CD8-positive, alpha-beta memory T cell (primary cell): ENCODE results near the gene PHACTR3. TPM values are rescaled to one million over a fixed set of nuclear protein-coding genes. Genes with fewer than 3 reads are reported as not detected.

Source experiments
- CTCF ChIA-PET: fragments of 350-600 bp; sonication (Branson Sonifier 250); formaldehyde crosslinking; loops from one replicate; lab custom pipeline; 2021; ENCODE audit warnings: antibody characterized with exemption; lab: Charles Lee
- POLR2A ChIA-PET: fragments of 350-600 bp; sonication (Branson Sonifier 250); formaldehyde crosslinking; loops from one replicate; lab custom pipeline; 2021; ENCODE audit warnings: antibody characterized with exemption; lab: Charles Lee
- DNase-seq, 5 donors: peaks; one replicate each; pipeline versions ENCODE4 v3.0.0 to v3.0.0-alpha.2; 2020 to 2022; ENCODE audit warnings: mixed read lengths in 1 of 5
- H3K27ac ChIP-seq: one replicate; pipeline ENCODE4 v1.7.0; 2013; ENCODE audit warnings: low read depth, mild to moderate bottlenecking, low read length, moderate library complexity
- H3K27me3 ChIP-seq: 2 replicates; pipeline ENCODE4 v1.7.0; 2013; ENCODE audit warnings: low read length, mild to moderate bottlenecking; ENCODE audit not compliant: insufficient read depth, poor library complexity, severe bottlenecking
- H3K36me3 ChIP-seq: 2 replicates; pipeline ENCODE4 v1.7.0; 2013; ENCODE audit warnings: mild to moderate bottlenecking, low read length, moderate library complexity; ENCODE audit not compliant: insufficient read depth
- H3K4me1 ChIP-seq: 2 replicates; pipeline ENCODE4 v1.7.0; 2013; ENCODE audit warnings: mild to moderate bottlenecking, low read length, moderate library complexity; ENCODE audit not compliant: insufficient read depth
- H3K4me3 ChIP-seq: 2 replicates; pipeline ENCODE4 v1.7.0; 2013; ENCODE audit warnings: mild to moderate bottlenecking, low read length
- H3K9me3 ChIP-seq: 2 replicates; pipeline ENCODE4 v1.7.0; 2013; ENCODE audit warnings: mild to moderate bottlenecking, low read length
- H3K27ac Mint-ChIP-seq, 8 donors: one replicate each; pipeline ENCODE4 v1.8.0; 2020 to 2021; ENCODE audit warnings: mixed read lengths in 8 of 8, mild to moderate bottlenecking in 6 of 8, inconsistent platforms in 3 of 8, moderate library complexity in 3 of 8
- H3K27me3 Mint-ChIP-seq, 2 donors: one replicate each; pipeline ENCODE4 v1.8.0; 2020 to 2021; ENCODE audit warnings: mixed read lengths in 2 of 2, mild to moderate bottlenecking in 1 of 2, moderate library complexity in 1 of 2
- H3K36me3 Mint-ChIP-seq, 3 donors: one replicate each; pipeline ENCODE4 v1.8.0; 2020 to 2021; ENCODE audit warnings: mixed read lengths in 3 of 3, inconsistent platforms in 1 of 3, mild to moderate bottlenecking in 1 of 3
- H3K4me1 Mint-ChIP-seq, 3 donors: one replicate each; pipeline ENCODE4 v1.8.0; 2020 to 2021; ENCODE audit warnings: mixed read lengths in 3 of 3, inconsistent platforms in 1 of 3, mild to moderate bottlenecking in 1 of 3
- H3K4me3 Mint-ChIP-seq, 7 donors: one replicate each; pipeline ENCODE4 v1.8.0; 2020 to 2021; ENCODE audit warnings: mixed read lengths in 7 of 7, mild to moderate bottlenecking in 6 of 7, moderate library complexity in 4 of 7, inconsistent platforms in 2 of 7
- H3K9me3 Mint-ChIP-seq, 5 donors: one replicate each; pipeline ENCODE4 v1.8.0; 2020 to 2022; ENCODE audit warnings: mixed read lengths in 5 of 5, mild to moderate bottlenecking in 3 of 5, moderate library complexity in 2 of 5, inconsistent platforms in 1 of 5
- polyA plus RNA-seq: library from polyadenylated mRNA; unstranded; fragments of 300-500 nt; fragmentation: Illumina TruSeq; gene quantifications from one replicate; pipeline ENCODE4 v1.2.3, GENCODE V29; 2021
- total RNA-seq, 2 experiments: library from RNA; stranded (reverse); gene quantifications; one replicate each; pipeline ENCODE4 v1.2.3, GENCODE V29; 2021

The PHACTR3 gene
- total and polyA plus RNA-seq, 3 experiments from 2014 or later, result not detected

GRCh38 chr20:59819496-59820203, 215.3 kb downstream of the PHACTR3 start:
- Mint-ChIP-seq H3K4me1 (no peaks in the 10 kb centered on the region), H3K27me3 (peaks cover 5 to 13% of the 10 kb centered on the region in 2 donors), H3K9me3 (peaks cover 0 to 2% (median 0%) of the 10 kb centered on the region in 5 donors), H3K27ac (peak overlapping the region in 1 of 8 donors; percentile 34), H3K36me3 (no peaks in the 10 kb centered on the region), H3K4me3 (no peak overlapping the region)
- Histone ChIP-seq H3K9me3 (no peaks in the 10 kb centered on the region), H3K4me3 (no peak overlapping the region), H3K36me3 (no peaks in the 10 kb centered on the region), H3K27me3 (no peaks in the 10 kb centered on the region), H3K4me1 (no peaks in the 10 kb centered on the region), H3K27ac (no peak overlapping the region)
- ChIA-PET CTCF (no interaction called here), POLR2A (no interaction called here)
- no peak for DNase-seq

- no peaks in the 10 kb centered on the region for H3K4me1 Mint-ChIP-seq
- no peak for DNase-seq
- CTCF ChIA-PET, result no interaction called here
- no peaks in the 10 kb centered on the region for H3K9me3 ChIP-seq
- H3K4me3 ChIP-seq, result no peak overlapping the region
- no peaks in the 10 kb centered on the region for H3K36me3 Mint-ChIP-seq
- H3K4me1 ChIP-seq, result no peaks in the 10 kb centered on the region
- H3K27me3 ChIP-seq, result no peaks in the 10 kb centered on the region
- no peak overlapping the region for H3K27ac ChIP-seq
- POLR2A ChIA-PET, result no interaction called here
- peak overlapping the region in 1 of 8 donors; percentile 34 for H3K27ac Mint-ChIP-seq
- peaks cover 5 to 13% of the 10 kb centered on the region in 2 donors for H3K27me3 Mint-ChIP-seq
- H3K9me3 Mint-ChIP-seq, result peaks cover 0 to 2% (median 0%) of the 10 kb centered on the region in 5 donors
- no peak overlapping the region for H3K4me3 Mint-ChIP-seq
- H3K36me3 ChIP-seq, result no peaks in the 10 kb centered on the region
These were observed 216.1 kb downstream of the PHACTR3 start for GRCh38 chr20:59820204-59821041.

GRCh38 chr20:59821201-59821600, 216.9 kb downstream of the PHACTR3 start:
- H3K4me1 ChIP-seq, result no peaks in the 10 kb centered on the region
- no peaks in the 10 kb centered on the region for H3K9me3 ChIP-seq
- no peaks in the 10 kb centered on the region for H3K4me1 Mint-ChIP-seq
- no peak for DNase-seq
- ChIA-PET POLR2A (no interaction called here), CTCF (no interaction called here)
- H3K36me3 Mint-ChIP-seq, result no peaks in the 10 kb centered on the region
- no peaks in the 10 kb centered on the region for H3K27me3 ChIP-seq
- no peaks in the 10 kb centered on the region for H3K36me3 ChIP-seq
- H3K27ac ChIP-seq, result no peak overlapping the region
- peaks cover 5 to 13% of the 10 kb centered on the region in 2 donors for H3K27me3 Mint-ChIP-seq
- H3K27ac Mint-ChIP-seq, result no peak overlapping the region
- no peak overlapping the region for H3K4me3 ChIP-seq
- H3K9me3 Mint-ChIP-seq, result peaks cover 0 to 2% (median 0%) of the 10 kb centered on the region in 5 donors
- H3K4me3 Mint-ChIP-seq, result no peak overlapping the region

GRCh38 chr20:59821788-59822187, 217.4 kb downstream of the PHACTR3 start:
- H3K36me3 Mint-ChIP-seq, result no peaks in the 10 kb centered on the region
- H3K27ac Mint-ChIP-seq, result no peak overlapping the region
- no peak for DNase-seq
- no peak overlapping the region for H3K4me3 ChIP-seq
- no peak overlapping the region for H3K4me3 Mint-ChIP-seq
- no peaks in the 10 kb centered on the region for H3K9me3 ChIP-seq
- ChIA-PET POLR2A (no interaction called here), CTCF (no interaction called here)
- H3K4me1 Mint-ChIP-seq, result no peaks in the 10 kb centered on the region
- no peaks in the 10 kb centered on the region for H3K36me3 ChIP-seq
- no peaks in the 10 kb centered on the region for H3K4me1 ChIP-seq
- H3K9me3 Mint-ChIP-seq, result peaks cover 0 to 2% (median 0%) of the 10 kb centered on the region in 5 donors
- H3K27ac ChIP-seq, result no peak overlapping the region
- H3K27me3 ChIP-seq, result no peaks in the 10 kb centered on the region
- H3K27me3 Mint-ChIP-seq, result peaks cover 5 to 13% of the 10 kb centered on the region in 2 donors

GRCh38 chr20:59822291-59823029, 218.1 kb downstream of the PHACTR3 start:
- no peak for DNase-seq
- Histone ChIP-seq H3K27me3 (no peaks in the 10 kb centered on the region), H3K4me3 (no peak overlapping the region), H3K36me3 (no peaks in the 10 kb centered on the region), H3K27ac (no peak overlapping the region), H3K9me3 (no peaks in the 10 kb centered on the region), H3K4me1 (no peaks in the 10 kb centered on the region)
- Mint-ChIP-seq H3K4me3 (no peak overlapping the region), H3K27ac (peak overlapping the region in 1 of 8 donors; percentile 14), H3K4me1 (no peaks in the 10 kb centered on the region), H3K27me3 (peaks cover 5 to 13% of the 10 kb centered on the region in 2 donors), H3K36me3 (no peaks in the 10 kb centered on the region), H3K9me3 (peaks cover 0 to 2% (median 0%) of the 10 kb centered on the region in 5 donors)
- POLR2A ChIA-PET, result no interaction called here
- CTCF ChIA-PET, result no interaction called here

DNA sequence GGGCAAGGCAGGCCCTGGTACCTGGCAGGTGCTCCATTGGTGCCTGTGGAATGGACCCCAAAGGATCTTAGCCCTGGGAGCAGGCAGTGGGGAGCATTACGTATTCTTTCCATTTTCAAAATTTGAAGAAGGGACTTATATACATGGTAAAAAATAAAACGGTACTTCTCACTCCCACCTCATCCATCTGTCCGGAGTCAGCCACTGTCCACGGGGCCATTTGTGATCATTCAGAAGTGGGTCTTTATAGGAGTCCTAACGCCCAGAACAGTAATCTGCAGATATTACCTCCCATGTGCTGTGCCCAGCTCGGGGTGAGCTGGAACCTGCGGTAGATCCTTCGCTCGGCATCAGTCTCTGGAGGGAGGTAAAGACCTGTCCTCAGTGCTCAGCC, 218.7 kb downstream of the PHACTR3 start:
- Mint-ChIP-seq H3K27me3 (peaks cover 5 to 13% of the 10 kb centered on the region in 2 donors), H3K36me3 (no peaks in the 10 kb centered on the region), H3K27ac (no peak overlapping the region), H3K9me3 (peaks cover 0 to 2% (median 0%) of the 10 kb centered on the region in 5 donors), H3K4me3 (no peak overlapping the region), H3K4me1 (no peaks in the 10 kb centered on the region)
- Histone ChIP-seq H3K27ac (no peak overlapping the region), H3K36me3 (no peaks in the 10 kb centered on the region), H3K27me3 (no peaks in the 10 kb centered on the region), H3K4me1 (no peaks in the 10 kb centered on the region), H3K9me3 (no peaks in the 10 kb centered on the region), H3K4me3 (no peak overlapping the region)
- POLR2A ChIA-PET, result no interaction called here
- no peak for DNase-seq
- CTCF ChIA-PET, result no interaction called here

GRCh38 chr20:59823491-59824259, 219.3 kb downstream of the PHACTR3 start:
- Mint-ChIP-seq H3K4me1 (no peaks in the 10 kb centered on the region), H3K36me3 (no peaks in the 10 kb centered on the region), H3K9me3 (peaks cover 0 to 2% (median 0%) of the 10 kb centered on the region in 5 donors), H3K27me3 (peaks cover 6 to 16% of the 10 kb centered on the region in 2 donors), H3K4me3 (no peak overlapping the region), H3K27ac (no peak overlapping the region)
- DNase-seq, result no peak
- H3K27ac ChIP-seq, result no peak overlapping the region
- H3K9me3 ChIP-seq, result no peaks in the 10 kb centered on the region
- H3K4me3 ChIP-seq, result no peak overlapping the region
- ChIA-PET CTCF (no interaction called here), POLR2A (no interaction called here)
- H3K36me3 ChIP-seq, result no peaks in the 10 kb centered on the region
- no peaks in the 10 kb centered on the region for H3K27me3 ChIP-seq
- H3K4me1 ChIP-seq, result no peaks in the 10 kb centered on the region
